SK-N-SH (cell line): ENCODE results near the gene ACSF3. TPM values are rescaled to one million over a fixed set of nuclear protein-coding genes. Genes with fewer than 3 reads are reported as not detected.

Source experiments
- CTCF ChIA-PET: fragments of 300-600, 350-600 bp; formaldehyde crosslinking; extraction: SDS; loops from one replicate; lab custom pipeline; 2021; lab: Yijun Ruan, JAX
- POLR2A ChIA-PET: fragments of 350-600 bp; sonication (Branson Sonifier 250); formaldehyde crosslinking; extraction: SDS; loops from one replicate; lab custom pipeline; 2020; ENCODE audit warnings: antibody characterized with exemption, inconsistent platforms; lab: Yijun Ruan, JAX
- DNase-seq: peaks from one replicate; pipeline ENCODE4 v3.0.0; 2012
- H2AFZ ChIP-seq: fragments of 200-600 bp; sonication (generic); 2 replicates; pipeline ENCODE4 v1.8.1; 2016; ENCODE audit warnings: antibody characterized with exemption, mild to moderate bottlenecking, low read depth
- H3F3A ChIP-seq: fragments of 200-600 bp; sonication (generic); replicated peaks from 2 replicates; pipeline ENCODE3; 2016; ENCODE audit warnings: antibody characterized with exemption, mild to moderate bottlenecking; ENCODE audit not compliant: insufficient read depth
- H3K27ac ChIP-seq, 2 experiments: fragments of 200-500 bp in 1 of 2; fragments of 200-600 bp in 1 of 2; sonication (Bioruptor generic) in 1 of 2; sonication (generic), shearing (Covaris generic) in 1 of 2; 2 replicates each; pipeline versions ENCODE4 v1.5.1 to v1.6.1; 2014 to 2016; ENCODE audit warnings: low read depth in 2 of 2, inconsistent platforms in 1 of 2, low read length in 1 of 2, mild to moderate bottlenecking in 1 of 2, mixed read lengths in 1 of 2
- H3K27me3 ChIP-seq: fragments of 200-600 bp; sonication (generic), shearing (Covaris generic); 2 replicates; pipeline ENCODE4 v1.6.1; 2016; ENCODE audit warnings: mixed run types; ENCODE audit not compliant: insufficient read depth
- H3K36me3 ChIP-seq, 2 experiments: fragments of 200-500 bp in 1 of 2; fragments of 200-600 bp in 1 of 2; sonication (Bioruptor generic) in 1 of 2; sonication (generic) in 1 of 2; replicated peaks in 1 of 2; 2 replicates each; pipeline versions ENCODE3 to v1.5.1; 2014 to 2016; ENCODE audit warnings: low read length in 1 of 2, mild to moderate bottlenecking in 1 of 2; ENCODE audit not compliant: insufficient read depth in 2 of 2, control insufficient read depth in 1 of 2
- H3K4me1 ChIP-seq, 2 experiments: fragments of 200-500 bp in 1 of 2; fragments of 200-600 bp in 1 of 2; sonication (Bioruptor generic) in 1 of 2; sonication (generic), shearing (Covaris generic) in 1 of 2; 2 replicates each; pipeline versions ENCODE4 v1.5.1 to v1.6.1; 2014 to 2016; ENCODE audit warnings: low read depth in 1 of 2, low read length in 1 of 2, mixed run types in 1 of 2; ENCODE audit not compliant: insufficient read depth in 2 of 2, control insufficient read depth in 1 of 2
- H3K4me2 ChIP-seq: fragments of 200-600 bp; sonication (generic), shearing (Covaris generic); 2 replicates; pipeline ENCODE4 v1.6.1; 2017; ENCODE audit warnings: mixed run types
- H3K4me3 ChIP-seq, 2 experiments: fragments of 200-500 bp in 1 of 2; fragments of 200-600 bp in 1 of 2; sonication (Bioruptor generic) in 1 of 2; sonication (generic), shearing (Covaris generic) in 1 of 2; 2 replicates each; pipeline versions ENCODE4 v1.5.1 to v1.8.1; 2014 to 2016; ENCODE audit warnings: low read depth in 2 of 2, inconsistent platforms in 1 of 2, low read length in 1 of 2, mild to moderate bottlenecking in 1 of 2, mixed read lengths in 1 of 2, moderate library complexity in 1 of 2
- H3K79me2 ChIP-seq: fragments of 200-600 bp; sonication (generic); 2 replicates; pipeline ENCODE4 v1.8.1; 2017; ENCODE audit warnings: mild to moderate bottlenecking; ENCODE audit not compliant: insufficient read depth
- H3K9ac ChIP-seq: fragments of 200-600 bp; sonication (generic); 2 replicates; pipeline ENCODE4 v1.6.1; 2017; ENCODE audit warnings: mixed run types
- H3K9me2 ChIP-seq: fragments of 200-600 bp; sonication (generic); 2 replicates; pipeline ENCODE4 v1.6.1; 2017; ENCODE audit warnings: mixed run types
- H3K9me3 ChIP-seq: fragments of 200-600 bp; sonication (generic); 2 replicates; pipeline ENCODE4 v1.6.1; 2017; ENCODE audit warnings: mixed run types, mild to moderate bottlenecking, moderate library complexity
- H4K20me1 ChIP-seq: fragments of 200-600 bp; sonication (generic); 2 replicates; pipeline ENCODE4 v1.6.1; 2017; ENCODE audit warnings: mild to moderate bottlenecking, mixed run types; ENCODE audit not compliant: insufficient read depth
- EP300 ChIP-seq, 2 experiments: IDR thresholded peaks; 2 replicates each; pipeline versions ENCODE4 v1.4.0 to v1.6.1; 2012; ENCODE audit warnings: borderline replicate concordance in 1 of 2, low read depth in 1 of 2, low read length in 1 of 2
- FOXJ3 ChIP-seq: sonication (generic); formaldehyde crosslinking; IDR thresholded peaks from 2 replicates; pipeline ENCODE4 v1.5.1; 2020; ENCODE audit warnings: mild to moderate bottlenecking, missing genetic modification reagents
- GATA2 ChIP-seq: sonication (generic); formaldehyde crosslinking; IDR thresholded peaks from 2 replicates; pipeline ENCODE4 v1.5.0; 2020; ENCODE audit warnings: mild to moderate bottlenecking, missing genetic modification reagents
- POLR2AphosphoS5 ChIP-seq: IDR thresholded peaks from 2 replicates; pipeline ENCODE4 v1.6.1; 2012; ENCODE audit warnings: low read depth, low read length
- RXRA ChIP-seq: IDR thresholded peaks from 2 replicates; pipeline ENCODE4 v1.4.0; 2012; ENCODE audit warnings: low read depth, mild to moderate bottlenecking, borderline replicate concordance
- SIN3A ChIP-seq: IDR thresholded peaks from 2 replicates; pipeline ENCODE4 v1.6.1; 2012; ENCODE audit warnings: low read depth, mild to moderate bottlenecking, low read length, moderate library complexity, borderline replicate concordance
- TCF12 ChIP-seq: IDR thresholded peaks from 2 replicates; pipeline ENCODE4 v1.4.0; 2012
- YY1 ChIP-seq: IDR thresholded peaks from 2 replicates; pipeline ENCODE4 v1.4.0; 2012; ENCODE audit warnings: low read depth, mild to moderate bottlenecking
- WGBS: methylation state at CpG from one replicate; pipeline ENCODE4 v1.1.6; 2017; ENCODE audit warnings: low lambda C conversion rate; 5-methylcytosine and 5-hydroxymethylcytosine counted together
- polyA plus RNA-seq, 3 experiments: library from polyadenylated mRNA; depleted of rRNA; stranded (reverse); fragments of >200 nt; gene quantifications; 2 replicates each; pipeline ENCODE4 v1.2.3, GENCODE V29; 2012
- TF ChIP-seq, protein P1 (sequence below): IDR thresholded peaks from 2 replicates; pipeline ENCODE4 v1.4.0; 2012; ENCODE audit warnings: low read depth, borderline replicate concordance
- TF ChIP-seq, protein P2 (sequence below): IDR thresholded peaks from 2 replicates; pipeline ENCODE4 v1.6.1; 2012; ENCODE audit warnings: mild to moderate bottlenecking, low read depth, low read length, moderate library complexity
- TF ChIP-seq, protein P3 (sequence below): fragments of 150-350 bp; IDR thresholded peaks from 2 replicates; pipeline ENCODE4 v1.6.1; 2017; ENCODE audit warnings: antibody characterized with exemption, low read length, low read depth, borderline replicate concordance
- TF ChIP-seq, protein P4 (sequence below): IDR thresholded peaks from 2 replicates; pipeline ENCODE4 v1.4.0; 2012; ENCODE audit warnings: low read depth, borderline replicate concordance
- TF ChIP-seq, protein P5 (sequence below): fragments of 200-600 bp; sonication (generic); IDR thresholded peaks from 2 replicates; pipeline ENCODE4 v1.6.1; 2017; ENCODE audit warnings: antibody characterized with exemption, mild to moderate bottlenecking, moderate library complexity
- TF ChIP-seq, protein P6 (sequence below): IDR thresholded peaks from 2 replicates; pipeline ENCODE4 v1.4.0; 2012; ENCODE audit warnings: low read depth
- TF ChIP-seq, protein P7 (sequence below): fragments of 150-350 bp; IDR thresholded peaks from 2 replicates; pipeline ENCODE4 v1.6.1; 2016; ENCODE audit warnings: mild to moderate bottlenecking, low read depth, low read length

The ACSF3 gene
- polyA plus RNA-seq, 1 of the 3 experiments (the other 2 are of a cell fraction), result 18.8 TPM

DNA sequence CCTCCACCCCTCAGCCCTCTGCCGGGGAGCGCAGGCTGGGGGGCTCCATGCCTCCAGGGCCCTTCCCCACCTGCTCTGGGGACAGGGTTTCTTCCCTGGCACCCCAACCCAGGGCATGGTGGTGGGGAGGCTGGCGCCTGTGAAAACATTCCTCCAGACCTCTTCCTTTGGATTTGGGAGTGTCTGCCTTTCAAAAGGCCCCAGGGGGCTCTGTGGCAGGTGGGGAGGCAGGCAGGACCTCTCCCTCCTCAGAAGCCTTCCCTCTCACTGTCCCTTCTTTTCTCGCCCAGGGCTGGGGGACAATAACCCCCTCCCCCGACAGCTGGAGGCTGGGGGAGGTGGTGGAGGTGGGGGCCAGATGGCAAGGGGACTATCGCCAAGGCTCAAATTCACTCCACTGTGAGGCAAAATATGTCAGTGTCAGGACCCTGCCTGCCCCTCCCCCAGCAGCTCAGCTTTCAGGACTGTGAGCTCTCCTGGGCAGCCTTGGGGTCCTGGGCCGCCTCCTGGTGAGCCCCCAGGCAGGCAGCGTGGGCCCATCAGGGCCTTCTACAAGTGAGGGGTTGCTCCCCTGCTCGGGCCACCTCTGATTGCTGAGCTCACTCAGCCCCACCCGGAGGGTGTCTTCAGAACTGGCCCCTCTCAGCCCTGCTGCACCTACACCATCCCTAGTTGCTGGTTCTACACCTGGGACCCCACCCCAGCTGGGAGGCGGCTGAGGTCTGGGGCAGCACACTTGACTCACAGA, 79.7 kb downstream of the ACSF3 start:
- 0 out of 2 replicates have a peak, but pooled peaks cover 7% of the 10 kb centered on the region for H4K20me1 ChIP-seq
- POLR2A ChIA-PET, result no interaction called here
- H2AFZ ChIP-seq, result no peak overlapping the region

More for the DNA sequence above, 79.7 kb downstream of the ACSF3 start:
- Histone ChIP-seq H3K4me3 (no peak overlapping the region), H3K4me2 (no peak overlapping the region), H3K9ac (no peak overlapping the region), H3K36me3 (no peaks in the 10 kb centered on the region), H3K27ac (no peak overlapping the region), H3F3A (no peaks in the 10 kb centered on the region), H3K9me2 (no peaks in the 10 kb centered on the region), H3K27me3 (peaks cover 31% of the 10 kb centered on the region; the same call in 1 of the 2 replicates), H3K79me2 (no peaks in the 10 kb centered on the region), H3K4me1 (peaks cover 0 to 18% of the 10 kb centered on the region in 2 experiments; a peak in 1 of 4 replicates), H3K9me3 (no peaks in the 10 kb centered on the region)
- WGBS, result 65% methylated on average over 4 of the region's 11 CpGs
- CTCF ChIA-PET, result interaction anchor here (0.7 to 2.5 kb wide), 6 partner anchors 121 to 436 kb away, joined by 3 to 10 read pairs (median 4); no protein-coding TSS in a partner anchor
- DNase-seq, result no peak
- TF ChIP-seq FOXJ3 (CRISPR knock-in tag) (no peak), TCF12 (no peak), SIN3A (no peak), POLR2AphosphoS5 (no peak), RXRA (no peak), YY1 (no peak), GATA2 (CRISPR knock-in tag) (no peak), EP300 (IDR thresholded peaks at IDR 0.05; ENCODE audit: borderline replicate concordance in 1 of 2, low read depth in 1 of 2, low read length in 1 of 2) (no peak)
- TF ChIP-seq, protein P1, sequence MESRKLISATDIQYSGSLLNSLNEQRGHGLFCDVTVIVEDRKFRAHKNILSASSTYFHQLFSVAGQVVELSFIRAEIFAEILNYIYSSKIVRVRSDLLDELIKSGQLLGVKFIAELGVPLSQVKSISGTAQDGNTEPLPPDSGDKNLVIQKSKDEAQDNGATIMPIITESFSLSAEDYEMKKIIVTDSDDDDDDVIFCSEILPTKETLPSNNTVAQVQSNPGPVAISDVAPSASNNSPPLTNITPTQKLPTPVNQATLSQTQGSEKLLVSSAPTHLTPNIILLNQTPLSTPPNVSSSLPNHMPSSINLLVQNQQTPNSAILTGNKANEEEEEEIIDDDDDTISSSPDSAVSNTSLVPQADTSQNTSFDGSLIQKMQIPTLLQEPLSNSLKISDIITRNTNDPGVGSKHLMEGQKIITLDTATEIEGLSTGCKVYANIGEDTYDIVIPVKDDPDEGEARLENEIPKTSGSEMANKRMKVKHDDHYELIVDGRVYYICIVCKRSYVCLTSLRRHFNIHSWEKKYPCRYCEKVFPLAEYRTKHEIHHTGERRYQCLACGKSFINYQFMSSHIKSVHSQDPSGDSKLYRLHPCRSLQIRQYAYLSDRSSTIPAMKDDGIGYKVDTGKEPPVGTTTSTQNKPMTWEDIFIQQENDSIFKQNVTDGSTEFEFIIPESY, result no peak
- TF ChIP-seq, protein P2, sequence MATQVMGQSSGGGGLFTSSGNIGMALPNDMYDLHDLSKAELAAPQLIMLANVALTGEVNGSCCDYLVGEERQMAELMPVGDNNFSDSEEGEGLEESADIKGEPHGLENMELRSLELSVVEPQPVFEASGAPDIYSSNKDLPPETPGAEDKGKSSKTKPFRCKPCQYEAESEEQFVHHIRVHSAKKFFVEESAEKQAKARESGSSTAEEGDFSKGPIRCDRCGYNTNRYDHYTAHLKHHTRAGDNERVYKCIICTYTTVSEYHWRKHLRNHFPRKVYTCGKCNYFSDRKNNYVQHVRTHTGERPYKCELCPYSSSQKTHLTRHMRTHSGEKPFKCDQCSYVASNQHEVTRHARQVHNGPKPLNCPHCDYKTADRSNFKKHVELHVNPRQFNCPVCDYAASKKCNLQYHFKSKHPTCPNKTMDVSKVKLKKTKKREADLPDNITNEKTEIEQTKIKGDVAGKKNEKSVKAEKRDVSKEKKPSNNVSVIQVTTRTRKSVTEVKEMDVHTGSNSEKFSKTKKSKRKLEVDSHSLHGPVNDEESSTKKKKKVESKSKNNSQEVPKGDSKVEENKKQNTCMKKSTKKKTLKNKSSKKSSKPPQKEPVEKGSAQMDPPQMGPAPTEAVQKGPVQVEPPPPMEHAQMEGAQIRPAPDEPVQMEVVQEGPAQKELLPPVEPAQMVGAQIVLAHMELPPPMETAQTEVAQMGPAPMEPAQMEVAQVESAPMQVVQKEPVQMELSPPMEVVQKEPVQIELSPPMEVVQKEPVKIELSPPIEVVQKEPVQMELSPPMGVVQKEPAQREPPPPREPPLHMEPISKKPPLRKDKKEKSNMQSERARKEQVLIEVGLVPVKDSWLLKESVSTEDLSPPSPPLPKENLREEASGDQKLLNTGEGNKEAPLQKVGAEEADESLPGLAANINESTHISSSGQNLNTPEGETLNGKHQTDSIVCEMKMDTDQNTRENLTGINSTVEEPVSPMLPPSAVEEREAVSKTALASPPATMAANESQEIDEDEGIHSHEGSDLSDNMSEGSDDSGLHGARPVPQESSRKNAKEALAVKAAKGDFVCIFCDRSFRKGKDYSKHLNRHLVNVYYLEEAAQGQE, result no peak
- TF ChIP-seq, protein P3, sequence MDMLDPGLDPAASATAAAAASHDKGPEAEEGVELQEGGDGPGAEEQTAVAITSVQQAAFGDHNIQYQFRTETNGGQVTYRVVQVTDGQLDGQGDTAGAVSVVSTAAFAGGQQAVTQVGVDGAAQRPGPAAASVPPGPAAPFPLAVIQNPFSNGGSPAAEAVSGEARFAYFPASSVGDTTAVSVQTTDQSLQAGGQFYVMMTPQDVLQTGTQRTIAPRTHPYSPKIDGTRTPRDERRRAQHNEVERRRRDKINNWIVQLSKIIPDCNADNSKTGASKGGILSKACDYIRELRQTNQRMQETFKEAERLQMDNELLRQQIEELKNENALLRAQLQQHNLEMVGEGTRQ, result no peak
- TF ChIP-seq, protein P4, sequence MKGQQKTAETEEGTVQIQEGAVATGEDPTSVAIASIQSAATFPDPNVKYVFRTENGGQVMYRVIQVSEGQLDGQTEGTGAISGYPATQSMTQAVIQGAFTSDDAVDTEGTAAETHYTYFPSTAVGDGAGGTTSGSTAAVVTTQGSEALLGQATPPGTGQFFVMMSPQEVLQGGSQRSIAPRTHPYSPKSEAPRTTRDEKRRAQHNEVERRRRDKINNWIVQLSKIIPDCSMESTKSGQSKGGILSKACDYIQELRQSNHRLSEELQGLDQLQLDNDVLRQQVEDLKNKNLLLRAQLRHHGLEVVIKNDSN, result no peak
- TF ChIP-seq, protein P5, sequence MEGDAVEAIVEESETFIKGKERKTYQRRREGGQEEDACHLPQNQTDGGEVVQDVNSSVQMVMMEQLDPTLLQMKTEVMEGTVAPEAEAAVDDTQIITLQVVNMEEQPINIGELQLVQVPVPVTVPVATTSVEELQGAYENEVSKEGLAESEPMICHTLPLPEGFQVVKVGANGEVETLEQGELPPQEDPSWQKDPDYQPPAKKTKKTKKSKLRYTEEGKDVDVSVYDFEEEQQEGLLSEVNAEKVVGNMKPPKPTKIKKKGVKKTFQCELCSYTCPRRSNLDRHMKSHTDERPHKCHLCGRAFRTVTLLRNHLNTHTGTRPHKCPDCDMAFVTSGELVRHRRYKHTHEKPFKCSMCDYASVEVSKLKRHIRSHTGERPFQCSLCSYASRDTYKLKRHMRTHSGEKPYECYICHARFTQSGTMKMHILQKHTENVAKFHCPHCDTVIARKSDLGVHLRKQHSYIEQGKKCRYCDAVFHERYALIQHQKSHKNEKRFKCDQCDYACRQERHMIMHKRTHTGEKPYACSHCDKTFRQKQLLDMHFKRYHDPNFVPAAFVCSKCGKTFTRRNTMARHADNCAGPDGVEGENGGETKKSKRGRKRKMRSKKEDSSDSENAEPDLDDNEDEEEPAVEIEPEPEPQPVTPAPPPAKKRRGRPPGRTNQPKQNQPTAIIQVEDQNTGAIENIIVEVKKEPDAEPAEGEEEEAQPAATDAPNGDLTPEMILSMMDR, result no peak
- TF ChIP-seq, protein P6, sequence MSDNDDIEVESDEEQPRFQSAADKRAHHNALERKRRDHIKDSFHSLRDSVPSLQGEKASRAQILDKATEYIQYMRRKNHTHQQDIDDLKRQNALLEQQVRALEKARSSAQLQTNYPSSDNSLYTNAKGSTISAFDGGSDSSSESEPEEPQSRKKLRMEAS, result no peak
- TF ChIP-seq, protein P7, sequence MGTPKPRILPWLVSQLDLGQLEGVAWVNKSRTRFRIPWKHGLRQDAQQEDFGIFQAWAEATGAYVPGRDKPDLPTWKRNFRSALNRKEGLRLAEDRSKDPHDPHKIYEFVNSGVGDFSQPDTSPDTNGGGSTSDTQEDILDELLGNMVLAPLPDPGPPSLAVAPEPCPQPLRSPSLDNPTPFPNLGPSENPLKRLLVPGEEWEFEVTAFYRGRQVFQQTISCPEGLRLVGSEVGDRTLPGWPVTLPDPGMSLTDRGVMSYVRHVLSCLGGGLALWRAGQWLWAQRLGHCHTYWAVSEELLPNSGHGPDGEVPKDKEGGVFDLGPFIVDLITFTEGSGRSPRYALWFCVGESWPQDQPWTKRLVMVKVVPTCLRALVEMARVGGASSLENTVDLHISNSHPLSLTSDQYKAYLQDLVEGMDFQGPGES, result no peak
